Stimulated activated CD4-positive, alpha-beta T cell treated with anti-CD3 and anti-CD28 coated beads, Interleukin-2, amount 100 ng/mL, for 4 hours (primary cell): ENCODE data around the gene MCTP2.
"Not testable (repeated sequence)": the region's sequence is repeated elsewhere in the genome, so short reads cannot be mapped to it uniquely, and the experiment has no call there.

Source experiments
- DNase-seq: peaks from one replicate; pipeline ENCODE4 v3.0.0-alpha.2; 2020; ENCODE audit warnings: low read depth

The MCTP2 gene

DNA sequence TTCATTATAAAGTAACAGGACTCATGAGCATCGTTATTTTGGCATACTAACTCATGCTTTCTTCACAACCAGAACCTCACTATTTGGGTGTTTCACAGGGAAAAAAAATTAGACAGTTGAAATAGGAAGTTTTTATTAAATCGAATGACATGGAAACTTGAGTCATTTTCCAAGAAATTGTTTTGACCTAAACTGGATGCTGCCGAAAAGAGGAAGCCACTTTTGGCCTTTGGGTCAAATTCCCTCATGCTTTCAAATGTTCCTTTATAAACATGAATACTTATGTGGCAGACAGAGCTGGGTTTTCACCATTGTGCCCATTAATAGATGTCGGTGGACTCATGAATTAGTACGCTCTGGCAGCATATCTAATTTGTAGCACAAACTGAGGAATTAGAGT, 224.9 kb downstream of the MCTP2 start:
- DNase-seq = no peak

DNA sequence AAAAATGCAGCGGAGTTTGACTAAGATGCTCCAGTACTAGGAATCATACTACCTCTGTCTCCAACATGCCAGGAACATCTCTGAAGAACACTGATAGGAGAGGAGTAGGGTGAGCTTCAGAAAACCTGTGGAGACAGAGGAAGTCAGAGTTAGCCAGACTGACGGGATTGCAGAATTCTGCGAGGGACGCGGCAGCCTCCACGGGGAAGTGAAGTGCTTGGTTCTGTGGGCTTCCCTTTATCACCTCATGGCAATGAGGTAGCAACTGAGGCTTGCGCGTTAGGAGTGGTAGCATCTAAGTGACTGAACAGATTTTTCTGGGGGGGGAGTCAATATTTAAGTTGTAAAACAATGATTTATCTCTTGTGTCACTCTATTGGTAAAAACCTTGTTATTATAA, 226.3 kb downstream of the MCTP2 start:
- no peak for DNase-seq

- no peak for DNase-seq
These were observed 229.3 kb downstream of the MCTP2 start for GRCh38 chr15:94460624-94461023.

DNA sequence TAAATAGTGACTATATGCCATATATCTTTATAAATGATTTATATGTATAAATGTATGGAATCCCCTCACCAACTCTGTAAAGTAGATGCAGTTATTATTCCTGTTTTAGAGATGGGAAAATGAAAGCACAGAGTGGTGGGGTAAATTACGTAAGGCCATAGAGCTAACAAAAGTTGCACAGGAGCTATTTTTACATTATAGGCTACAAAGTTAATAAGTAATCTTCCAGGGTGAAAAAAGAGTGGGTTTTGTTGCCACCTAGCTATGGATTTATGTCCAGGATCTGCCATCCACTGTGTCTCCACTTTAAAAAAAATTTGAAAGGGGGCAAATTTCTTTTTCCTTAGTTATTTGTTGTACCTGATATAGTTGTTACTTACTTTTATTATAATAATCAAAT, 235.7 kb downstream of the MCTP2 start:
- no peak for DNase-seq

GRCh38 chr15:94470492-94470891, 239.1 kb downstream of the MCTP2 start:
- DNase-seq = no peak

DNA sequence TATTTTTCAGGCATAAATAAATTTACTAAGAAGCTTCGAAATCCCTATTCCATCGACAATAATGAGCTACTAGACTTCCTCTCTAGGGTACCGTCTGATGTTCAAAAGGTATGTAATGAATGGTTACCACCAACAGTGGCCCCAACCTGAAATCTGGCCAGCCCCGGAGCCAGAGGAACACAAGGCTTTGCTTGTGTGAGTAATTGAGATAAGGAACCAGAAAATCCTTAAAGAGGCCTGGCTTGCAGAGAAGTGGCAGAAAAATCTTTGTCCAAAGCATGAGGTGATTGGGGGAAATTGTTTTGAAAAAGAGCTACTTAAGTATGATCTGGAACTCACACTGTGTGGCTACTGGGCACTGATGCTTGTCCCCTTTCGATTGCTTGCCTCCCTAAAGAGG, 245.3 kb downstream of the MCTP2 start:
- no peak for DNase-seq

DNA sequence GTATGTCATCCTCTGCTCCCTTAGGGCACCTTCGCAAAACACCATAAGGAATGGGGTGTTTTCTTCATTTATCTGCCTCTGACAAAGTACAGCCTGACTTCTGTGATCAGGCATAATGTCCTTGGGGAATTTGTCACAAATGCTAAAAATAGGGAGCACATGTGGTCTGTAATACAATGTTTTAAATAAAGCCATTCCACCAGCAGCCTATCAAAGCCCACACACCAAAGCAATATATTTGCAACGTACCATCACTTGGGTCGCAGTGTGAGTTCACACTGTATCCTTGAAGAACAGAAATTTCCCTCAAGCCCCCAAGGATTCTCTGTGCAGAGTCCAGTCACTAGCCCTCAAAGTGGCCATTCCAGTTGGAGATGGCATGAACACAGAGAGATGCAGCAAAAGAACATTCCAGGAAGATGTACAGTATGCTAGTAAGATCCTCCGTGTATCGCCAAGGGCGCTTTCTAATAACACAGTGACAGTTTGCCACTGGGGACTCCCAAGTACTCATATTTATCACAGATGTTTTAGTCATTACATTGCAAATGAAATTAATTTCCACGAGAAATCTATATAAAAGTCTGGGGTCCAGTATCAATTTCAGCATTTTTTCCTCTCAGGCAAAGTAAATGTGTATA, 246.7 kb downstream of the MCTP2 start:
- DNase-seq = no peak

DNA sequence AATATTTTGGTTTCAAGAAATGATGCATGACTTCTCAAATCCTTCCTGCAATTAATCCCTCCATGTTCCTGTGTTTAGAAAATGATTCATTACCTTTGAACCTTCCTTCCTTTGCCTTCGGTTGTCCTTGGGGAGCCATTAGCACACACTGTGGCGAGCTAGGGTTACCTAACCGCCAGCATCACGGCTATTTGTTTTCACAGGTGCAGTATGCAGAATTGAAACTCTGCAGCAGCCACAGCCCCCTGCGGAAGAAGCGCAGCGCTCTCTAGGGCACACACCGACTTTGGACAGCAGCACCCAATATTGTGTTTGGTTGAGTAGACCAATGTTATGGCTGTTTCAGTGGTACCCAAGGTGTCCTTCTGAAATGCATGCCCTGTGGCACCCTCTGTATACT, 247.4 kb downstream of the MCTP2 start:
- no peak for DNase-seq

GRCh38 chr15:94480289-94480834, 249.0 kb downstream of the MCTP2 start:
- no peak for DNase-seq

GRCh38 chr15:94485148-94485719, 253.9 kb downstream of the MCTP2 start:
- no peak for DNase-seq

DNA sequence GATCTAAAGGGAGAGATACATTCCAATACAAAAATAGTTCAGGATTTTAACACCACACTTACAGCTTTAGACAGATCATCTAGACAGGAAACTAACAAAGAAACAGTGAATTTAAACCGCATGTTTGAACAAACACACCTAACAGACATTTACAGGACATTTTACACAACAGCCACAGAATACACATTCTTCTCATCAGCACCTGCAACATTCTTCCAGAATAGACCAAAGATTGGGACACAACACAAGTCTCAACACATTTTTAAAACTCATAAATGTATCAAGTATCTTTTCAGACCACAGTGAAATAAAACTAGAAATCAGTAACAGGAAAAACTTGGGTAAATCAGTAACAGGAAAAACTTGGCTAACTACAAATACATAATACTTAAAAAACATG, 256.3 kb downstream of the MCTP2 start:
- no peak for DNase-seq

DNA sequence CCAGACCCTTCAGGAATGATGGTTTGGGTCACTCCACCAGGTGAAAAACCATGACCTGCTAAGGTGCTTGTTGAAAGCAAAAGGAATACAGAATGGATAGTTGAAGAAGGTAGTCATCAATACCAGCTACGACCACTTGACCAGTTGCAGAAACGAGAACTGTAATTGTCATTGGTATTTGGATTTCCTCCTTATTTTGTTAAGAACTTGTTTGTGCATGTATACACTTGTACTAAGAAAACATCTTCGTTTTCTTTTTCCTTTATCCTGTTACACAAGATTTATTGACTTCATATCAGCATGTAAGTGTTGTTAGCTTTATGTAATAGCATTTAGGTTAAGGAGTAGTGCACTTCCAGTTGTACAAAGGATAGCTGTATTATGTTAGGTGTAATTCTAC, 261.8 kb downstream of the MCTP2 start:
- DNase-seq = no peak

- not testable (repeated sequence) for DNase-seq
These were observed 262.2 kb downstream of the MCTP2 start for GRCh38 chr15:94493586-94493985.

GRCh38 chr15:94494732-94495131, 263.4 kb downstream of the MCTP2 start:
- DNase-seq = no peak

- no peak for DNase-seq
These were observed 271.9 kb downstream of the MCTP2 start for GRCh38 chr15:94503293-94503692.

- no peak for DNase-seq
These were observed 277.9 kb downstream of the MCTP2 start for GRCh38 chr15:94509259-94509658.

- no peak for DNase-seq
These were observed 290.8 kb downstream of the MCTP2 start for GRCh38 chr15:94522125-94522524.

DNA sequence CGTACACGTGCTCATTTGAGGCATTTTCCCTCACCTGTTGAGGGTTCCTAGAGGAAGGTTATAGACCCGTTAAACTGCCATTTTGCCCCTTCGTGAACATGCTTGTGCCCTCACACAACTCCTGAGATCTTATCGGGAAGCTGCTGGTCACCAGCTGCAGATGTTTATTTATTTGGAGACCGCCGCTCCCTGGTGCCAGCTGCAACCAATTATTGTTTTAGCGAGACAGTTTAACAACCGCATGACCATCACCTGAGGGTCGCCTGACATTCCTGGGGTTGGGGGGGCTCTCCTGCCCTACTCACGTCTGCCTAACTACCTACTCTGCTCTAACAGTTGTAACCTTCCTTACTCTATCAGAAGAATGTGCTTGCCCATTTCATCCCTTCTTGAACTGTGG, 292.5 kb downstream of the MCTP2 start:
- no peak for DNase-seq

DNA sequence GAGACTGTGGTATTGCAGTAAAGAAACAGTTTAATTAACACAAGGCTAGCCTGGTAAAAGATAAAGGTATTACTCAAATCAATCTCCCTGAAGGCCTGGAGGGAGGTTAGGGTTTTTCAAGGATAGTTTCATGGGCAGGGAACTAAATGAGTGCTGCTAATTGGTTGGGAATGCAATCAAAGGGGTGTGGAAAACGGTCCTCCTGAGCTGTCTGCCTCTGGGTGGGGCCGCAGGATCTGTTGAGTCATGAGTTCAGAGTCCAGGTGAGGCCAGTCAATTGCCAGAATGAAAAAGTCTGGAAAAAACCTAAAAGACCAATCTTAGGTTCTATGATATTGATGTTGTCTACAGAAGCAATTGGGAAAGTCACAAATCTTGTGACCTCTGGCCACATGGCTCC, 293.2 kb downstream of the MCTP2 start:
- no peak for DNase-seq

- no peak for DNase-seq
These were observed 294.8 kb downstream of the MCTP2 start for GRCh38 chr15:94526071-94526689.

GRCh38 chr15:94532226-94532625, 300.9 kb downstream of the MCTP2 start:
- DNase-seq = no peak
